HG02973 (cell line): Measurements from ENCODE around the gene TAF10.

ENCODE experiments used
- ATAC-seq: cut with Tn5 transposase; IDR thresholded peaks from one replicate; pipeline ENCODE4 v1.9.1; 2021; ENCODE audit warnings: moderate library complexity; ENCODE audit not compliant: unreplicated experiment

TAF10 gene

DNA sequence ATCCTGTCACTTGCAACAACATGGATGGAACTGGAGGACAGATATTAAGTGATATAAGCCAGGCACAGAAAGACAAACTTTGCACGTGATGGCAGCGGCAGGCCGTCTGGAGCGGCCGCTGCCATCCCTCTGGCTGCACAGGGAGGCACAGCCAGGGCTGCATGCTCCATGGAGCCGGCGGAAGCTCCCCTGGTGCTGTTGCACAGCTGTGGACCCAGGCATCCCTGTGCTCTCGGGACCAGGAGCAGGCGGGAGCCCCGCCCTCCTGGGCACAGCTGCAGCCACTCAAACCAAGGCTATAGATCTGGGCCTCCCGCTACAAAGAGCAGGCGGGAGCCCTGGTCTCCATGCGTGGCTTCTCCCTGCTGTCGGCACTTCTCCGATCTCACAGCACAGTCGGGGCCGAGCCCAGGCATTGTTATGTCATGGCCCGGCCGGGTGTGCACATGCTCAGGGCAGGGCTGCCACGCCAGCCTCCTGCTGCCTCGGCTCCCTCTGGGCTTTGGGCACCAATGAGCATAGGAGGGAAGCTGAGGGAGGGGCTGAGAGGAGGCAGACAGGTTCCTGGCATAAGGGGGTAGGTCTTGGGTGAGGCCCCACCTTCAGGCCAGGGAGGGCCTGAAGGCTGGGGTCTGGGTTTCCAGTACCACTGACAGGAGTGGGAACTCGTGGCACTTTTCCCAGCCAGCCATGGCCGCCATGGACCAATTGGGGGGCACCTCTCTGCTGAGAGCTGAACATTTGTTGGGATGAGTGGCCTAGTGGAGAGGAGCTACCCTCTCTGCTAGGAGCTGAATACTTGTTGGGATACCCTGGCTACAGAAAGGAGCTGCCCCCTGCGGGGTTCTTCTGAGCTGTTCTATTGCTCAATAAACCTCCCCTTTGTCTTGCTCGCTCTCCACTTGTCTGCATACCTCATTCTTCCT, 25.3 kb downstream of the TAF10 start:
- ATAC-seq, result no peak

DNA sequence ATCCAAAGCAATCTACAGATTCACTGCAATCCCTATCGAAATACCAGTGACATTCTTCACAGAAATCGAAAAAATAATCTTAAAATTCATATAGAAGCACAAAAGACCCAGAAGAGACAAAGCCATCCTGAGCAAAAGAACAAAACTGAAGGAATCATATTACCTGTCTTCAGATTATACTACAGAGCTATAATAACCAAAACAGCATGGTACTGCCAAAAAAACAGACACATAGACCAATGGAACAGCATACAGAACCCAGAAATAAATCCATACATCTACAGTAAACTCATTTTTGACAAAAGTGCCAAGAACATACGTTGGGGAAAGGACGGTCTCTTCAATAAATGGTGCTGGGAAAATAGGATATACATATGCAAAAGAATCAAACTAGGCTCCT, 27.5 kb downstream of the TAF10 start:
- ATAC-seq, result no peak

DNA sequence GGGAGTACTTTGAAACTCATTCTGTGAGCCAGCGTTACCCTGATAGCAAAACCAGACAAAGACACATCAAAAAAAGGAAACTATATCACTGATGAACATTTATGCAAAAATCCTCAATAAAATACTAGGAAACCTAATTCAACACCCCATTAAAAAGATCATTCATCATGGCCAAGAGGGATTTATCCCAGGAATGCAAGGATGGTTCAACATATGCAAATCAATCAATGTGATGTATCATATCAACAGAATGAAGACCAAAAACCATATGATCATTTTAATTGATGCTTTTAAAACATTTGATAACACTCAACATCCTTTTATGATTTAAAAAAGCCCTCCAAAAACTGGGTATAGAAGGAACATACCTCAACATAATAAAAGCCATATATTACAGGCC, 28.4 kb downstream of the TAF10 start:
- ATAC-seq, result no peak

DNA sequence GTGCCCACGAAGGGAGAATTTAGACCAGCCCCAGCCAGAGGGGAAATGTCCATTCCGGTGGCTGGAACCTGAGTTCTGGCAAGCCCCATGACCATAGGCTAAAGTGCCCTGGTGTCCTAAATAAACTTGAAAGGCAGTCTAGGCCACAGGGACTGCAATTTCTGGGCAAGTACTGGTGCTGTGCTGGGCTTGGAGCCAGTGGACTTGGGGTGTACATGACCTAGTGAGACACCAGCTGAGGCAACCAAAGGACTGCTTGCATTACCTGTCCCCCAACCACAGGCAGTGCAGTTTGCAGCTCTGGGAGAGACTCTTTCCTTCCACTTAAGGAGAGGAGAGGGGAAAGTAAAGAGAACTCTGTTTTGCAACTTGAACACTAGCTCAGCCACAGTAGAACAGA, 32.3 kb downstream of the TAF10 start:
- no peak for ATAC-seq

DNA sequence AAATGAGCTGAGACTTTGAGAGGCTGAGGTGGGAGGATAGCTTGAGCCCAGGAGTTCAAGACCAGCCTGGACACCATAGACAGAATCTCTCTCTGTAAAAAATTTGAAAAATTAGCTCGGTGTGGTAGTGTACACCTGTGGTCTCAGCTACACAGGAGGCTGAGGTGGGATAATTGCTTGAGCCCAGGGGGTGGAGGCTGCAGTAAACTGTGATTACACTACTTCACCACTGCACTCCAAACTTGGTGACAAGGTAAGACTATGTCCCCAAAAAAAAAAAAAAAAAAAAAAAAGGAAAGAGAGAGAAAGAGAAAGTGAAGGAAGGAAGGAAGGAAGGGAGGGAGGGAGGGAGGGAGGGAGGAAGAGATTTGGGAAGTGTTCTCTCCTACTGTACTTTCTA, 33.9 kb downstream of the TAF10 start:
- no peak for ATAC-seq

DNA sequence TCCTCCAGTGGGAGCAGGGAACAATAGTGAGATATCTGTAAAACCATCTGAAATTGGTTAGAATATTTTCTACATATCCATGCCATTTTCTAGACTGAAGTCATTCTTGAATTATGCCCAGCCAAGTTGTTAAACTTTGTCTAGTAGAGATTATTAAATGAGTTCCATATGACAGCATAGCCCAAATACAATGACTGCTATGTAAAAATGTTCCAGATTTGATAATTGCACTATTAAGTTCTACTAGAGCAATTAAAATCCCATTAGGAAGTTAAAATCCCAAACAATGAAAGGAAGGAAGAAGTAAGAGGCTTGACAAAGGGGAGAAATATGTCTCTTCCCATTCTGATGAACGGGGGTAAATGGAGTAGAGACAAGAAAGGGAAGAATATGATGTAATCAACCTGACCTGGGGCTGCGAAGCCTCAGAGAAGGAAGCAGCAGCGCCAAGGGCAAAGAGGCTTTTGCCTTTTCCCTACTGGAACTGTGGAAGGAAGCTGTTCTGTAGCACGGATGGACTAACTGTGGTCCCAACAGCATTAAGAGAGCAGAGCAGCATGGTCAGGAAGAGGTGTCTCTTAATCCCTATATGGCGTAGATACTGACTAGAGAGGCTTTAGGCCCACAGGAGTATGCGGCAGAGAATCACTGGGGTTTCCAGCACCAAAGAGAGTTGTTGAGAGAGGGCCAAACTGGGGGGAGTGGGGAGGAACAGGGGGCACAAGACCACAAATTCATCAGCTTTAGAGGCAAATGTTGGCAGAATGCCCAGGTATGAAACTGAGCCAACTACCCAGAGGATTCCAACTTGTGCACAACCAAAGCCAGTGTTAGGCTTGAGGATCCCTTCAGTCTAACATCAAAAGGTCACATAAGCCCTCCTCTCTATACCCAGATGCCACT, 35.3 kb downstream of the TAF10 start:
- ATAC-seq, result no peak

DNA sequence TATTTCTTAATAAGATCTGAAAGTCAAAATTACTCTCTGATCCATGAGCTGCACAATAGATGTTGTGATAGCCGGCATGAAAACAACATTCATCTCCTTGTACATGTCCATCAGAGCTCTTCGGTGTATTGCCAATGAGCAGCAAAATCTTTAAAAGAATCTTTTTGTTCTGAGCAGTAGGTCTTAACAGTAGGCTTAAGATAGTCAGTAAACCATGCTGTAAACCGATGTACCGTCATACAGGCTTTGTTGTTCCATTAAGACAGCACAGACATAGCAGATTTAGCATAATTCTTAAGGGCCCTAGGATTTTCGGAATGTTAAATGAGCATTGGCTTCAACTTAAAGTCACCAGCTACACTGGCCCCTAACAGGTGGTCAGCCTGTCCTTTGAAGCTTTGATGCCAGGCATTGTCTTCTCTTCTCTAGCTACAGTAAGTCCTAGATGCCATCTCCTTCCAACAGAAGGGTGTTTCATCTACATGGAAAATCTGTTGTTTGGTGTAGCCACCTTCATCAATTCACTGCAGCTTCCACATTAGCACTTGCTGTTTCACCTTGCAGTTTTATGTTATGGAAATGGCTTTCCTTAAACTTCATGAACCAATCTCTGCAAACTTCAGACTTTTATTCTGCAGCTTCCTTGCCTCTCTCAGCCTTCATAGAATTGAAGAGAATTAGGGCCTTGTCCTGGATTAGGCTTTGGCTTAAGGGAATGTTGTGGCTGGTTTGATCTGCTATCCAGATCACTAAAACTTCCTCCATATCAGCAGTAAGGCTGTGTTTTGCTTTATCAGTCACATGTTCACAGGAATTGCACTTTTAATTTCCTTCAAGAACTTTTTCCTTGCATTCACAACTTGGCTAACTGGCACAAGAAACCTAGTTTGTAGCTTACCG, 37.0 kb downstream of the TAF10 start:
- no peak for ATAC-seq

DNA sequence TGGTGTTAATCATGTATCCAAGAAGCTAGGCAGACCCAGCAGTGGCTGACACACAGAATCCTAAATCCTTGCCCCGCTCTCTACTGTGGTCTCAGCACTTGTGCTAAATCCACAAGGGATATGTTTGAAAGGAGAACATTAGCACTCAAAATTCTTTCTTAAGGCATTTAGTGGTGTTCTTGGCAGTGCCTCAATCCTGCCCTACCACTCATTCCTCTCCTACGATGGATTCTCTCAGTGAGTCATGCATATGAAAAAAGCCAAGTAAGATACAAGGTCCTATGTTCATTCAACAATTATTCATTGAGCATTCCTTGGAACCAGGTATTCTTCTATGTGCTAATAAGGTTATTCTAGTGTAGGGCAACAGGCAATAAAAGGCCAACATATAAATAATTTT, 39.8 kb downstream of the TAF10 start:
- no peak for ATAC-seq

DNA sequence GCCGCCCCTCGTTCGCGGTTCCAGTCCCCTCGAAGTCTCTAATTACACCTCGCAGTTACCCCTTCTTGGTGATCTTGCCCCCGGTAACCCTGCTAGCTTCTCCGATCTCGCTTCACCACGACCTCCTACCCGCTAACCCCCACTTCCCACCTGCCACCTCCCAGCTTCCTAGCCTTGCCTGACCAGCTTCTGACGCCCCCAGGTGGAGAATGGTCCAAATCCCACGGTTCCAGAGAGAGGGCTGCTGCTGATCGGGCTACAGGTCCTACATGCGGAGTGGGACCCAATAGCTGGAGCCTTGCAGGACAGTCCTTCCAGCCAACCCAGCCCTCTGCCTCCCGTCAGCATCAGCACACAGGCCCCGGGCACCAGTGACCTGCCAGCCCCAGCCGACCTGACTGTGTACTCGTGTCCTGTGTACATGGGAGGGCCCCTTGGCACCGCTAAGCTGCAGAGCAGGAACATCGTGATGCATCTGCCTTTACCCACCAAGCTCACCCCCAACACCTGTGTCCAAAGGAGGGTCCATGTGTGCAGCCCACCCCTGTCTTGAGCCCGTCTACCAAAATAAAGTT, 40.5 kb downstream of the TAF10 start:
- no peak for ATAC-seq

DNA sequence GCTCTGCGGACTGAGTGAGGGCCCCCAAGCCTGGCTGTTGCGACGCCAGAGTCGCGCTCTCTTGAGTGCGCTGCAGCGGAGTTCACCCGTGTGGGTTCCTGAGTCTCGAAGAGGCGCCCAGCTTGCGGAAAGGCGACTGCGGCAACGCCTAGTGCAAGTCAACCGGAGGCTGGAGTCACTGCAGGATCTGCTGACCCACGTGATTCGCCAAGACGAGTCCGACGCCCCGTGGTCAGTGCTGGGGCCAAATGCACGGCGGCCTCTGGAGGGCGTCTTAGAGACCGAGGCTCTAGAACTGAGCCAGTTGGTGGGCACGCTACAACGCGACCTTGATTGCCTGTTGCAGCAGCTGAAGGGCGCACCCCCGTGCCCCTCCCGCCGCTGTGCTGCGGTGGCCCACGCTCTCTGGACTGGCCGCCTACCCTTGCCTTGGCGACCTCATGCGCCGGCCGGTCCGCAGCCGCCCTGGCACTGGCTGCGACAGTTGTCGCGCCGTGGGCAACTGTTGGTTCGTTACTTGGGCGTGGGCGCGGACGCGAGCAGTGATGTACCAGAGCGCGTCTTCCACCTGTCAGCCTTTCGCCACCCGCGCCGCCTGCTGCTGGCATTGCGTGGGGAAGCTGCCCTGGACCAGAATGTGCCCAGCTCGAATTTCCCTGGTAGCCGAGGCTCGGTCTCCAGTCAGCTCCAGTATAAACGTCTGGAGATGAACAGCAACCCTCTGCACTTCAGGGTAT, 41.2 kb downstream of the TAF10 start:
- no peak for ATAC-seq

DNA sequence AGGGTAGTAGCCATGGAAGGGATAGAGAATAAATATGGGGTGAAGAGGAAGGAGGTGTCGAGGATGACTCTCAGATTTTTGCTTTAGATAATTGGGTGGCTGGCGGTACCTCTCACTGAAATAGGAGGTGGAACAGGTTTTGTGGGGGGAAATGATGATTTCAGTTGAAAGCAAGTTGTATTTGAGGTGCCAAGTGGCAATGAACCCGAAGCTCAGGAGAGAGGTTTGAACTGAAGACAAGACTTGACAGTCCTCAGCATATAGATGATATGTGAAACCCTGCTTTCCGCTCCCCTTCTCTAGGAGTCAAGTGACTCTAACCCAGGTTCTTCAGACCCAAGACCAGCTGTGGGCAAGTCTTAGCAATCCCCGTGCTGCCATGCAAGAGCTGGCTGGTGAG, 42.3 kb downstream of the TAF10 start:
- no peak for ATAC-seq

DNA sequence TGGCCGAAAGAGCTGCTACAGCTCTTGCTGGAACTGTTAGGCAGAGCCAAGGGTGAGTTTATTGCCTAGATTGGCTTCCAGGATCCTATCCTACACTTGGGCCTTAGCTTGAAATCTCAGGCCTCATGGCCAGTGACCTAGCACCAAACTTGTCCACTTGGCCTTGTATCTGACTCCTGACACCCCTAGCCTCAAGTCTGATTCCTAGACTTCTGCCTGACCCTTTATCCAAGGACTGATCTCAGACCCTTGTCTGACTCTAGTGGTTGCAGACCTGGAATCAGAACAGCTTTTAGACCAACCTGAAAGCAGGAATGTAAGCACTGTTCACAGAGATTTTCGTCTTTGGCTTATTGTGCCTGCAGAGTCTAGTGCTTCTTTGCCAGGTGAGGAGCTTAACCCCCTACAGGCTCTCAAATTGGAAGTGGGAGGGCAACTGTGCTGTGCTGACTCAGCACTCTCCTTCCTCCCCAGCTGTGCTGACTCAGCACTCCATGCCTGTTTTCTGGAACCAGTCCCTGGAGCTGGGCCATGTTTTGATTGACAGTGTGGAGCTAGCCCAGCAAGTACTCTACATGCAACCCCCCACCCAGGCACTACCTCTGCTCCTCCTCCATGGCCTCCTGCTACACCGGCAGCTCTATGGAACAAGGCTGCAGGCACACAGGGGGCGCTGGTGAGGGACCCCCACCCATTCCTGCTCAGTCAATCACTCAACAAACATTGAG, 43.7 kb downstream of the TAF10 start:
- ATAC-seq, result no peak

DNA sequence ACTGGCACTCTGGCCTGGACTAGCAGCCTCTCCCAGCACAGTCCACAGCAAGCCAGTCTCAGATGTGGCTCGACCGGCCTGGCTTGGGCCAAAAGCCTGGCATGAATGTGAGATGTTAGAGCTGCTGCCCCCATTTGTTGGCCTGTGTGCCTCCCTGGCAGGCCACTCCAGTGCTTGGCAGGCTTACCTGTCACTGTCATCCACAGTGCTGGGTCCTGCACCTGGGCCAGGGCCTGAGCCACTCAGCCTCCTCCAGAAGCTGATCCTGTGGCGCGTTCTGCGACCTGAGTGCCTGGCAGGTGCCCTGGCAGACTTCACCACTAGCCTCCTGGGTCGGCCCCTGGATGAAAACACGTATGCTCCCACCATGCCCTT, 44.7 kb downstream of the TAF10 start:
- ATAC-seq, result no peak

DNA sequence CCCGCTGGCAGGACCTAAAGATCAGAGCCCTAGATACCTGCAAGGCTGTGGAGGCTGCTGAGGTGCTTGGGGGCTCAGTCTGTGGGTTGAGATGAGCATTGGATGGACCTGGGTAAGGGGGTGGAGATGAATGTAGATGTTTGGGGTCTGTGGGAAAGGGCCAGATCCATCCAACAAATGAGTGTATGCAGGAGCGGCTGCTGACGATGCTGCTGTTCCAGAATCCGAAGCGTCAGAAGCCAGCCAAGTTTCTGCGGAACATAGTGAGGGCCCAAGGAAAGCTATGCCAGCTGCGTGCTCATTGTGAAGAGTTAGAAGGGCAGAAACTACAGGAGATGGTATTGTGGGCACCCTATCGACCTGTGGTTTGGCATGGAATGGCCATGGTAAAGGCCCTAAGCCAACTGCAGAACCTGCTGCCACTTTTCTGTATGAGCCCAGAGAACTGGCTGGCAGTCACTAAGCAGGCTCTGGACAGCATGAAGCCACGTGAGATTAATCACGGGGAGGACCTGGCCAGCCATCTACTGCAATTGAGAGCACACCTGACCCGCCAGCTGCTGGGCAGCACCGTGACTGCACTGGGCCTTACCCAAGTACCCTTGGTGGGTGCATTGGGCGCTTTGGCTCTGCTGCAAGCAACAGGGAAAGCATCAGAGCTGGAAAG, 45.2 kb downstream of the TAF10 start:
- ATAC-seq, result no peak

DNA sequence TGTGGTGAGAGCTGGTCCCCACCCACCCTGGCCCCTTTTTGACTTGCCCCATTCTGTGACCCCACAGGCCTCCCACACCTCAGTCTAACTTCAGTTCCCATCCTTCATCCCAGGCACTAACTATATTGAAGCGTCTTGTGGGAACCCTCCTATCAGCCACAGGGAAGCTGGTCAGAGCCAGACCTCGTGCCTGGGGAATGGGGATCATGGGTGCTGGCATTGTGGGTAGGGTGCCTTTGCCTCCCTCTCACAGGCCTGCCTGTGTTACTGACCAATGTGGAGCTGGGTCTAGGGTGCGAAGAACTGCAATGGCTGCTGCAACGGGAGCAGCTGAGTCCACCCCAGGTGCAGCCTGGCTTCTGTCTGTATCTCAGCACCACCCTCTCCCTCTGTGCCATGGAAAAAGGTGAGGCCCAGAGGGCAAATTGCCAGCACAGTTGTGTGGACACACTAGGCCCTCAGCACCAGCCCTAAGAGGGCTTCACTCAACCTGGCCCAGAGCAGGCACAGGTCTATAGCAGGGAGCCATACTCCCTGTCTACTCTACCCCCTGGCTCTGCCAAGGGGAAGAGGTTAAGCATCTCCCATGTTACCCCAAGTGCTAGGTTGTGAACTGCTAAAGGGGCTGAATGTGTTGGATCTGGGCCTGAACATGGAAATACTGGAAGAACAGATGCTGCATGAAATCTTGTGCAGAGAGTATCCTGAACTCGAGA, 45.9 kb downstream of the TAF10 start:
- no peak for ATAC-seq

DNA sequence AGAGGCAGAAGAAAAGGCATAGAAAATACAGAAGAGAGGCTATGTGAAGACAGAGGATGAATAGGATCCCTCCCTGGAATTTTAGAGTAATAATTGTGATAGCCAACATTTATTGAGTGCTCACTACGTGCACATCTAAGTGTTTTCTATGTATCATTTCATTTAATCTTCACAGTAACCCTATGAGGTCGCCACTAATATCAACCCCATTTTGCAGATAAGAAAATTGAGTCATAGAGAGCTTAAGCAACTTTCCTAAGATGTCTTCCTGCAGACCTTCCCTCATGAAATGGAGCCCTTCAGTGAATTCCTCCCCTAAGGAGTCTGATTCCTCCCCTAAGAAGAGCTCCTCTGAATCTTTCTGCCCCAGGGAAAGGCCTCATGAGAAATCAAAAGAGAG, 46.7 kb downstream of the TAF10 start:
- ATAC-seq, result no peak

DNA sequence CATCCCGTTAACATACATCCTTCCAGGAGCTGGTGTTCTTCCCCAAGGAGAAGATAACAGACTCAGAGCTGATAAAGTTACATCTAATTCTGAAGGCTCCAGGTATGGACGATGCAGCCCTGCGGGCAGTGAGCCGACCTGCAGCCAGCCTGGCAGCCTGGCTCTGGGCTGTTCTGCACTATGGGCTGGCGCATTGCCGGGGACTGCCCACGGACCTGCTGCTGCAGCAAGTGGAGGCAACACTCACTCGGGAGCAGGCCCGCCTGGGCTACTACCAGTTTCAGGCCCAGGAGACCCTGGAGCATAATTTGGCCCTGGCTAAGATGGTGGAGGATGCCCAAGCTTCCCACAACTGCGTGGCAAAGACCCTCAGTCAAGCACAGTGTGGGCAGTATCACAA, 48.3 kb downstream of the TAF10 start:
- ATAC-seq, result no peak

DNA sequence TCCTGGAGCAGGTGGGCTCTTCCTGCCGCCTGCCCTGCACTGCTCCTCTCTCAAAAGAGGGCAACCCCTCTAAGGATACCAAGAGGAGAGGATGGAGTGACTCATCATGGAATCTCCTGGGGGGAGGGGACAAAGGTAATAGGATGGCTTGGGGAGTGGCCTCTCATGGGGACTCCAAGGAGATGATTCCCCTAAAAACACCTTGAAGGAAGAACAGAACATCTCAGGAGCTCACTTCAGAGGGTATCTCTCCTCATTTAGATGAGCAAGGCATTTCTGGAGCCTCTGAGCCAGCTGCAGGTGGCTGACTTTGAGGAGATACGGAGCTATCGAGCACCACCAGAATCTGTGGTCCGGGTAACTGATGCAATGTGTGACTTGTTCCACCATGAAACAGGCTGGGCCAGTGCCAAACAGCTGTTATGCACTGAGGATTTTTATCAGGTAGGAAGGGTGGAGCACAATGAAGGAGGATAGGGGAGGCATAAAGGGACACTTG, 48.8 kb downstream of the TAF10 start:
- ATAC-seq, result no peak
